ENCODE results near the gene FAM120AOS.

- TF ChIP-seq CTCF (IDR thresholded peaks at IDR 0.05; ENCODE audit: control extremely low read depth in 1 of 3, insufficient read depth in 1 of 3, low read depth in 1 of 3, low read length in 3 of 3) (no peak), CBX8 (IDR thresholded peaks at IDR 0.05; ENCODE audit: borderline replicate concordance, low read depth, low read length) (no peak), BACH1 (IDR thresholded peaks at IDR 0.05; ENCODE audit: low read length) (no peak), CHD1 (IDR thresholded peaks at IDR 0.05; ENCODE audit: low read depth, low read length) (no peak), SRF (IDR thresholded peaks at IDR 0.05; ENCODE audit: low read depth, low read length) (no peak), YY1 (IDR thresholded peaks at IDR 0.05; ENCODE audit: low read depth, low read length) (no peak)
Observed at GRCh38 chr9:93476924-93477323, 23.5 kb upstream of the FAM120AOS start.
